ENCODE results near the gene SERPINB12.

The SERPINB12 gene, protein sequence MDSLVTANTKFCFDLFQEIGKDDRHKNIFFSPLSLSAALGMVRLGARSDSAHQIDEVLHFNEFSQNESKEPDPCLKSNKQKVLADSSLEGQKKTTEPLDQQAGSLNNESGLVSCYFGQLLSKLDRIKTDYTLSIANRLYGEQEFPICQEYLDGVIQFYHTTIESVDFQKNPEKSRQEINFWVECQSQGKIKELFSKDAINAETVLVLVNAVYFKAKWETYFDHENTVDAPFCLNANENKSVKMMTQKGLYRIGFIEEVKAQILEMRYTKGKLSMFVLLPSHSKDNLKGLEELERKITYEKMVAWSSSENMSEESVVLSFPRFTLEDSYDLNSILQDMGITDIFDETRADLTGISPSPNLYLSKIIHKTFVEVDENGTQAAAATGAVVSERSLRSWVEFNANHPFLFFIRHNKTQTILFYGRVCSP

DNA sequence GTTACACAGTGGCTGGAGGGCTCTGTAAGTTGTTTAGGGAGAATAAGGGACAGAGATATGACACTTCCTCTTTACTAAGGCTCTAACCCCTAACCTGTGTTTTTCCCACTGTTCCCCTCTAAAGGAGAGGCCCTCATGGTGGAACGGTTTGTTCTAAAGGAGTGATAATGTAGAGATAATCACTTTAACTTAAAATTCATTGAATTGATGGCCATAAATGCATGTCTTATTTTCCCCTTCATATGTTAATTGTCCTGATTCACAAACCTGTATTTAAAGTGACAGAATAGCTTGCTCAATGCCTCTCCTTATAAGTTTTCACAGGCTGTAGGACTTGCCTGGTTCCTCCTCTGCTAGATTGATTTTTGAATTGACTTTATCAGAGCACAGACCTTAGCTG is at the start of gene SERPINB12:
Gene SERPINB12, plus strand, starts transcription at position 301 of the 400 bp plus-strand sequence. CDS start 13,791 bp downstream, outside the sequence.
- no peak within 1 kb of the TSS for H3K27ac ChIP-seq
- TF ChIP-seq, protein P1, sequence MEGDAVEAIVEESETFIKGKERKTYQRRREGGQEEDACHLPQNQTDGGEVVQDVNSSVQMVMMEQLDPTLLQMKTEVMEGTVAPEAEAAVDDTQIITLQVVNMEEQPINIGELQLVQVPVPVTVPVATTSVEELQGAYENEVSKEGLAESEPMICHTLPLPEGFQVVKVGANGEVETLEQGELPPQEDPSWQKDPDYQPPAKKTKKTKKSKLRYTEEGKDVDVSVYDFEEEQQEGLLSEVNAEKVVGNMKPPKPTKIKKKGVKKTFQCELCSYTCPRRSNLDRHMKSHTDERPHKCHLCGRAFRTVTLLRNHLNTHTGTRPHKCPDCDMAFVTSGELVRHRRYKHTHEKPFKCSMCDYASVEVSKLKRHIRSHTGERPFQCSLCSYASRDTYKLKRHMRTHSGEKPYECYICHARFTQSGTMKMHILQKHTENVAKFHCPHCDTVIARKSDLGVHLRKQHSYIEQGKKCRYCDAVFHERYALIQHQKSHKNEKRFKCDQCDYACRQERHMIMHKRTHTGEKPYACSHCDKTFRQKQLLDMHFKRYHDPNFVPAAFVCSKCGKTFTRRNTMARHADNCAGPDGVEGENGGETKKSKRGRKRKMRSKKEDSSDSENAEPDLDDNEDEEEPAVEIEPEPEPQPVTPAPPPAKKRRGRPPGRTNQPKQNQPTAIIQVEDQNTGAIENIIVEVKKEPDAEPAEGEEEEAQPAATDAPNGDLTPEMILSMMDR (conservative IDR thresholded peaks at IDR 0.05), result no peak

DNA sequence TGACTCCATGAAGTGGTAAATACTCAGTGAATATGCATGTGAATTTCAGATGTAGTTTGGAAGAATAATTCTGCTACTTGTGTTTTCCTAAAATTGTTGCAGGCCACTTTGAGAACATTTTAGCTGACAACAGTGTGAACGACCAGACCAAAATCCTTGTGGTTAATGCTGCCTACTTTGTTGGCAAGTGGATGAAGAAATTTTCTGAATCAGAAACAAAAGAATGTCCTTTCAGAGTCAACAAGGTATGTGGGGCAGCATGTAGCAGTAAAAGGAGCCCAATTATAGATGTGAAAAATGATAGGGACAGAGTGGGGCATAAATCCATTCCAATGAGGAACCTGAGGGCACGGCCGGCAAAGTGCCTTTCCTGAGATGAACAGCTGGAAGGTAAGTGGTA is 49.3 kb upstream of the SERPINB12 start:
- H3K27ac ChIP-seq, result no peak overlapping the region
- TF ChIP-seq, protein P1 (conservative IDR thresholded peaks at IDR 0.05), result no peak

DNA sequence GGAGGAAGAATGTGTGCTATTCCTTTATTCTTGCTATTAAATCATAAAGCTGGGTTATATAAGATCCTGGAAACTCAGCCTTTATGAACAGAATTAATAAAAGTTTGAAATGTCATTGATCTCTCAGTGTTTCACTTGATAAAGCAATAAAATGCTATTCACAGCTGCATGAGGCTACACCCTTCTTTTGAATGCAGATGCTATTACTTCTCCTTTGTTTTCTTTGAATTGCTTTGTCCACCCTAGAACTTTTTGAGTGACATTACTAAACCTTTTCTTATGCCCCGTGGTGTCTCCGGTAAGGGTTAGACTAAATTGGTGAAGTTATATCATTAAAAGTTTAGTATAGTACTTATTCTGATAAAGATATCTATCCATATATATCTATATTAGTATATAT is 46.5 kb upstream of the SERPINB12 start:
- TF ChIP-seq, protein P1 (conservative IDR thresholded peaks at IDR 0.05), result no peak
- H3K27ac ChIP-seq, result no peak overlapping the region

DNA sequence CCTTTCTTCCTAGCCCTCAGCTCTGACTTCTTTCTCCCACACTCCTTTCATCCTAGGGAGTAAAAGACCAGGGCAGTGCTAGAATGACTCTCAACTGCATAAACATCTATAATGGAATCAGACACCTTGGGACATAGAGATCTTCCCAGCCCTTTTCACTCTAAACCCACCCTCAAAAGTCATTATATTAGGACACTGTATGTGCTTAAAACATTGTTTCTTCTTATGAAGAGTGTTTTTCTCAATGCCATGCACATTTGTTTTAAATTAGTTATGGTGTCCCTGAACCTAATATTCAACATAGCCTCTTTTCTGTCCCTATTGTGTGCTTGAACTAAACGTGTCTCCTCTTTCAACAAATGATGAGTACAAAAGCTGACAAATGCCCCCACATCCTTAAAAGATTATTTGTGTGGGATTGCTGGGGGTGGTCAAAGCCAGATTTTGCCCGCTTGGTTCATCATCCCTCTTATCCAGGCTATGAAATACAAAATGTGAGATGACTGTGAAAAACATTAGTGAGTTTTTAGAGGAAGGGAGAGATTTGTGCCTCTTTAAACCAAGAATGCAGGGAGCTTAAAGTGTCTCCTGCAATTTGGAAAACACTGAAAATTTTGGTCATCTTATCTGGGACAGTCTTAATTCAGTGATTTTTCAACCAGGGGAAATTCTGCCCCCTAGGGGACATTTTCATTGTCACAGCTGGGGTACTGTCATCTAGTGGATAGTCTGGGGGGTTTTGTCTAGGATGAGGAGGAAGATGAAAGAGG is 36.4 kb upstream of the SERPINB12 start:
- no peak overlapping the region for H3K27ac ChIP-seq
- TF ChIP-seq, protein P1 (conservative IDR thresholded peaks at IDR 0.05), result peak; percentile 55

DNA sequence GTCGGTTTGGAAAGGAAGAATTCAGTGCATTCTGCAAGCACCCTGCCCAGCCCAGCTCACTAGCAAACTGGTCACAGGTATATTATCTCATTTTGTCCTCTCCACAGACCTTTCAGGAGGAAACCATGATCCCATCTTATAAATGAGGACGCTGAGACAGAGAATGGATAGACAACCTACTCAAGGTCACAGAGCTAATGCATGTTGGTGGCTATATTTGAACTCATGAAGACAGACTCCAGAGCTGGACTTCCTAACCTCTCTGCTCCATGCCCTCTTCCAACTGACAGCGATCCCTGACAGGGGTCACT is 35.9 kb upstream of the SERPINB12 start:
- TF ChIP-seq, protein P1 (conservative IDR thresholded peaks at IDR 0.05), result peak; percentile 9

DNA sequence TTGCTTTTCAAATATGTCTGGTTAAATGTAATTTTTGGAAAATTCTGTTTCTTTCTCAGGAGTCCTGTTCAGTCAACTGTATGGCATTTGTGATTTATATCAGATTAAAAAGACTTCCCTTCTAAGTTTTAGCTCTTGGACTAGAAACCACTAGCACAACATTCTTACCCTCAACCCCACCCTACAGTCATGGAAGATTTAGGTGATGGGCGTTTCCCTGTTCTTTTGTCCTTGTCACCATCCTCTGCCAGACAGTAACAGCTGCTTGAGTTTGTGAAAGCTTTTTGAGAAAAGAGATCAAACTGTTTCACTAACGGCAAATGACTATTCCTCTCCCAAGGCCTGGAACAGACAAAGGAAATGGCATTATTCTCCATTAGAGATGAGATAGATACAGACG is 33.6 kb upstream of the SERPINB12 start:
- H3K27ac ChIP-seq, result no peak overlapping the region
- TF ChIP-seq, protein P1 (conservative IDR thresholded peaks at IDR 0.05), result no peak

More for the DNA sequence above, 35.9 kb upstream of the SERPINB12 start:
- H3K27ac ChIP-seq, result no peak overlapping the region

DNA sequence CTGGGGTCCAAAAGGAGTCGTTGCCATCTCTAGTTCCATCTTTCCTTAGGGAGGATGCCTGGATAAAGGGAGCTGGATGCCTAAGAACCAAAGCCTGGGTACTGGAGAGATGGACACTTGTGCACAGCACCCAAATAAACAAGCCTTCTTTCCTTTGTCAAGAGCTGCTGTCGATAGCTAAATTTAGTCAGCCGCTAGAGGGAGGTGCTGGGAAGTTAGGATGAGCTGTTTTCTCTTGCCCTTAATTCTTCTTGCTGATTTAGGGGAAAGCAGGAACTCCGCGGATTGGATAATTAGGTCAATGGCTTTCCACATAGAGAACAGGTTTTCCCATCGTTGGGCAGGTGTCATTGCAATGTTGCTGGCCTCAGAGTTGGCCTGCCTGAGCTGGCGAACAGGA is 30.9 kb upstream of the SERPINB12 start:
- TF ChIP-seq, protein P1 (conservative IDR thresholded peaks at IDR 0.05), result peak; percentile 81
- H3K27ac ChIP-seq, result no peak overlapping the region

All from VCaP (cell line).